Measurements from ENCODE around the gene PTGFRN.
A peak's percentile ranks its signal among the peaks of the same experiment; 100 is the strongest.

Gene PTGFRN

DNA sequence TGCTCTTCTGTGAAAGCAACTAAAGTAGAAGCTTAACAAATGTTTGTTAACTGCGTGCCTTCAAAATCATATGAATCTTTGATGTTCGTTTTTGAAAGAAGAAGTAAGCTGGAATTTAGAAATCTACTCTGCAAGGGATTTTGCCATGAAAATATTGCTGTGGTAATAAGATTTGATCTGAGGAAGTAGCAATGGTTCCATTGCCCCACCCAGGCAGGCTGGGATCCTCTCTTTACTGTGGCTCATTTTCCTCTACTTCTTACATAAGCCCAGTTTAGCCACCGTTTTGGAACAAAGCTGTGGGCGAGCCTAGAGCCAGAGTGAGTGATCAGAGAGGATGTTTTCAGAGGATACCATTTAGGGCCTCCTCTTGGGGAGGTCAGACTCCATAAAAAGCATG, 20.3 kb upstream of the PTGFRN start:
- DNase-seq: no peak

DNA sequence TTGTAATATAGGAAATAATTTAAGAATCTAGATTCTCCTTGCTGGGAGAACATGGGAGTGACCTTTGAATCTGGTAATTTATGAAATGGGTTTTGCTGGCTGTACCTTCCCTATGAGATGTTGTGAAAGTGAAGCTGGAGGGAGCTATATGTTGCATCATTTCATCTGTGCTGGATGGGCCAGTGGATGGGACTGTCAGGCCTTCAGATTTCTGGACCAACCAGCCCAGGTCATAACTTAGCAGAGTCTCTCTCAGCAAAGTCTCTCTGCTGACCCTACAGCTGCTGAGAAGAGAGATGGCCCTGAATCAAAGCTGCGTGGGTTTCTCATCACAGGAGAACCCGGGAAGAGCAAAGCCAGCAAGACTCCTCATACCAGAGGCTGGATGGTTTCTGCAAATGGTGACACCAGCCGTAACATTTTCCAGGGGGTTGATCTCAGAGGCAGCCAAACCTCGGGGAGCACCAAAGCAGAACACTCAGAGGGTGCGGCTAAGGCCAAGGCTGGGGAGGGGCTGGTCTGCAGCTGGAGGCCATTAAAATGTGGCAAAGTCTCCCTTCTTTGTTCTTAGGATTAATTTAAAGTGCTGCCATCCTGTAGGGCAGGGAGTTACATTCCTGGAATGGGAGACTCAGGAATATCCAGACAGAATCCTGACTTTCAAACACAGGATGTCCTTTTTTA, 18.2 kb upstream of the PTGFRN start:
- no peak for DNase-seq

DNA sequence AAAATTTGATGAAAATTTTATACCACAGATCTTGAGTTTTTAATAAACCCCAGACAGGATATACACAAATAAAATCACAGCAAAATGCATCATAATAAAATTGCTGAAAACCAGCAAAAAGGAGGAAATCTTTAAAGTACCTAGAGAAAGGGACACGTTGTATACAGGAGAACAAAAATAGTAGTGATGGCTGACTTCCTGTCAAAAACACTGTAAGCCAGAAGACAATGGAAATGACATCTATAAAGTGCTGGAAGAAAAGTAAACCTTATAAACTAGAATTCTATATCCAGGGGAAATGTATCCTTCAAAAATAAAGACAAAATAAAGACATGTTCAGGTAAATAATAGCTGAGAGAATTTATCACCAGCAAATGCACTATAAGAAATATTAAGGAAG, 14.6 kb upstream of the PTGFRN start:
- no peak for DNase-seq

DNA sequence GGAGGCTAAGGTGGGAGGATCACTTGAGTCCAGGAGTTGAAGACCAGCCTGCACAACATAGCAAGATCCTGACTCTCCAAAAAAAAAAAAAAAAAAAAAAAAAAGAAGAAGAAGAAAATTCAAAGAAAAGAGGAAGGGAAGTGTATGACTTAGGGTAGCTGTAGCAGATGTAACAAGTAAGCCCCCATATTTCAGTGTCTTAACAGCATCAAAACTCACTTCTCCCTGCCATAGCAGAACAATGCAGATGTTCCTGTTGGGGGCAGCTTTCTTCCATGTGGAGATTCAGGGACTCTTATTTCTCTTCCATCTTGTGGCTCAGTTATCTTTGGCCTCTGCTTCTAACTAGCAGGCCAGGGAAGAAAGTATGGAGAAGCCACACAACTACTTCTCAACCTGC, 10.2 kb upstream of the PTGFRN start:
- DNase-seq: no peak

DNA sequence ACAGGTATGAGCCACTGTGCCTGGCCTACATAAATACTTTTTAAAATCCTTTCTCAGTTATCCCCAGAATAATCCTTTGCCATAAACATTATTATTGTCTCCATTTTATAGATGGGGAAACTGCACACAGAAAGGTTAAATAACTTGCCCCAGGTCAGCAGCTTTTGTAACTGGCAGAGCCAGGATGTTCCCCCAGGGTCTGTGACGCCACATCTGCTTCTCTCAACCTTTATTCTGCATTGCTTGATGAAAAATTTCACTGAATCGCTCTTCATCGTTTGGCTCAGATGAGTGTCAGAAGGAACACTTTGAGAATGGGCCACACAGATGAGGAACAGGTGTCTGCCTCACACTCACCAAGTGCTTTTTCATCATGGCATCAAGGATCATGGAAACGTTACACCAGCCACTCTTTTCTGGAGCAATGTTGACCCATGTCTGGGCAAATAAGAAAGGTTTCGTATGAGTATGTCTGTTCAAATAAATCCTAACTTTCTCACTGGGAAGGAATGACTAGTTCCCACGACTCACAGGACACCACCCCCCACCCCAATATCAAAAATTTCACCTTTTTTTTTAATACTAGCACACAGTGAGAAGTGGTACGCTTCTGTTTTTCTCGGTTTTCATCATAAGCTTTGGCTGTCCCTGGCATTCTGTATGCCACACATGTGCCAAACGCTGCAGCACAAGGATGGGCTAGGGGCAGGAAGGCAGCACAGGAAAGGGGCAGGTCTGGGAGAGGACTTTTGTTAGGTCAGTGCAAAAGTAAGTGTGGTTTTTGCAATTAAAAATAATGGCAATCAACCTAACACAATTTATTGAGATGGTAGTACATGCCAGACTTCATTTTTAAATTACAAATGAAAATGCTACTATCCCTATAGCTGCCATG, 9.0 kb upstream of the PTGFRN start:
- no peak for DNase-seq

DNA sequence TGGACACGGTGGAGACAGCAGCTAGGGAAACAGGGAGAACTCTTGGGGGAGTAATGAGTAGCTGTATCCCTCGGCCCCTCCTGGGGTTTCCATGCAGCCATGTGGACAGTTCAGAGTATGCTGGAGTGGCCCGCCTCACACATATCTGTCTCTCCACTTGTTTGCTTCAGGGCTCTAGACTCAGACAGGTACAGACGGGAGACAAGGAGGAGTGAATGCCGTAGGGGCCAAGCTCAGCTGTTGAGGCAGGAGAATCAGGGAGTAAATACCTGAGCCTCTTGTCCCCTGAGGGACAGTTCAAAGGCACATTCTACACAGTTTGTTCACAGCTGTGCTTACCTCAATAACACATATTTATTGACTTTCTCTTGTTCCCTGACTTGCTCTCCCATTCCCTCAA, 7.7 kb upstream of the PTGFRN start:
- DNase-seq: no peak

DNA sequence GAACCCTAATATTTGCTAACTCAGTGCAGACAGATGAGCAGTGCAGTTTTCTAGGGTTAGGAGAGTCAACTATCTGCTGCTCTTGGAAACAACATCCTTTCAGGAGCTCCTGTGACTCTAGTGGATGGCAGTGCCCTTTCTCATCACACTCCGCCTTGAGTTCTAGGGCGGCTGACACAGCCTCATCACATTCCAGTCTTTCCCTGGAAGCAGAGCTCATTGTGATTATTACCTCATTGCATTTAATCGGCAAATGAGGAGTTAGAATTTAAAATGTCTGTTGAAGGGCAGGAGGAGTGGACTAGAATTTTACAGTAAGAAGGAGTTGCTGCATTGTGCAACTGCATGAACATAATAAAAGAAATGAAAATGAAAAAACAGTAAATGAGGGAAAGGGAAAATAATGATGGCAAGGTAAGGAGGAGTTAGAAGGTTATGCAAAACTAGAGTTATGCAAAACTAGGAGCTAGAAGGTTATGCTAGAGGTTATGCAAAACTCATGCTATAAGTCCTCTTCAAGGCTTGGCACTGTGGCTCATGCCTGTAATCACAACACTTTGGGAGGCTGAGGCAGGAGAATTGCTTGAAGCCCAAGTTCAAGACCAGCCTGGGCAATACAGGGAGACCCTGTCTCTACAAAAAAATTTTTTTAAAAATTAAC, 6.9 kb upstream of the PTGFRN start:
- DNase-seq: no peak

DNA sequence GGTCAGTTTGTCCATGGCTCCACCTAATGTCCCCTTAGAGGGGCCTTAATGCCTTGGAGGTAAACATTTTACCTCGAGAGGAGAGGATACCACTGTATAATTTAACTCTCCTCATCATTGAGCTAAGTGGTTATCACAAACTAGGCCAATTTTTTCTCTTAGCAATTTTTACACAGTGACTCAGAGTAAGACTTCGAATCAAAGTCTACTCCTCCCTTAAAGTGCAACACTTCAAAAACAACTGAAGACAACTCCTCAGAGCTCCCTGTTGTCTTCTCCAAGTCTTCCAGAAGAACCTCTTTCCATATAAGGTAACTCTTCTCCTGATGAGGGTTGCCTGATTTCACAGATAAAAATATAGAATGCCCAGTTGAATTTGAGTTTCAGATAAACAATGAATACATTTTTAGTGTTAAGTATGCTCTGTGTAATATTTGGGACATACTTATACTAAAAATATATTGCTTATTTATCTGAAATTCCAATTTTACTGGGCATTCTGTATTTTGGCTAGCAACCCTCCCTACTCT, 4.9 kb upstream of the PTGFRN start:
- no peak for DNase-seq

DNA sequence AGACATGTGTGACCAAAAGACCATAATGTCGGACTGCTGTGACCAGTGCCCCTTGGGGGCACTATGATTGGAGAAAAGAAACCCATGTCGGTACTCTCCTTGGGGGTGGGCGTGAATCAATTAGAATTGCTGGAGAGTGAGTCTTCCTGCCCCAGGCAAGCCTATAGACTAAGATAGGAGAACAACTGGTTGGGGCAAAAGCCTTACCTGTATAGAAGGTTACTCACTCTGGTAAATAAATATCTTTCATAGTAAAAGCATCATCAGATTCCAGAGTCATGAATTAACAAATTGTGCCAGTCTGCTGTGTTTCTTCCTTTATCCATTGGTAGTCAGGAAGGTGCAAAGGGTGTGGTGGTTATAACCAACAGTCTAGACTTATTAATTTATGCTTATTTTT, 2.9 kb upstream of the PTGFRN start:
- no peak for DNase-seq

DNA sequence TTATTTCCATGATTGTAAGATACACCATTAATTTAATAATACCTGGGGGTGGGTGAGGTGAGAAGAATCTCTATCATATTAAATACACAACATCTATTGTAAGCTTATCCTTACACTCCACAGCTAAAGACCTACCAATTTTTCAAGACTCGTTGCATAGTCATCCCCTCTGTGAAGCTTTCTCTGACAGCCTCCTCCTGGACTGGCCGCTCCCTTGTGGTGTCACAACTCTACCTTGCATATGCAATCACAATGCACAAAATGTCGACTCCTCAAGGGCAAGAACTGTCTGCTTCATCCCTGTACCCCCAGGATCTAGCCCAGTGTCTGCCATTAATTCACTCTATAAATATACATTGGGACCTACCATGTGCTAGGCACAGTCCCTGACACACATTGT, 2.4 kb upstream of the PTGFRN start:
- DNase-seq: no peak

DNA sequence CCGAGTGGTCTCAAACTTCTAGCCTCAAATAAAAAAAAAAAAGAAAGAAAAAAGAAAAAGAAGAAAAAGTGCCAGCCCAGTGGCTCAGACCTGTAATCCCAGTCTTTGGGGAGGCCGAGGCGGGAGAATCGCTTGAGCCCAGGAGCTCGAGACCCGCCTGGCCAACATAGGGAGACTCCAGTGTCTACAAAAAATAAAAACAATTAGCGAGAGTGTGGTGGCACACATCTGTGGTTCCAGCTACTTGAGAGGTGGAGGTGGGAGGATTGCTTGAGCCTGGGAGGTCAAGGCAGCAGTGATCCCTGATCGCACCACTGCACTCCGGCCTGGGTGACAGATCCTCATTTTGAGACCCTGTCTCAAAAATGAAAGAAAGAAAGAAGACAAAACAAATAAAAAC, 1.4 kb upstream of the PTGFRN start:
- DNase-seq: no peak

DNA sequence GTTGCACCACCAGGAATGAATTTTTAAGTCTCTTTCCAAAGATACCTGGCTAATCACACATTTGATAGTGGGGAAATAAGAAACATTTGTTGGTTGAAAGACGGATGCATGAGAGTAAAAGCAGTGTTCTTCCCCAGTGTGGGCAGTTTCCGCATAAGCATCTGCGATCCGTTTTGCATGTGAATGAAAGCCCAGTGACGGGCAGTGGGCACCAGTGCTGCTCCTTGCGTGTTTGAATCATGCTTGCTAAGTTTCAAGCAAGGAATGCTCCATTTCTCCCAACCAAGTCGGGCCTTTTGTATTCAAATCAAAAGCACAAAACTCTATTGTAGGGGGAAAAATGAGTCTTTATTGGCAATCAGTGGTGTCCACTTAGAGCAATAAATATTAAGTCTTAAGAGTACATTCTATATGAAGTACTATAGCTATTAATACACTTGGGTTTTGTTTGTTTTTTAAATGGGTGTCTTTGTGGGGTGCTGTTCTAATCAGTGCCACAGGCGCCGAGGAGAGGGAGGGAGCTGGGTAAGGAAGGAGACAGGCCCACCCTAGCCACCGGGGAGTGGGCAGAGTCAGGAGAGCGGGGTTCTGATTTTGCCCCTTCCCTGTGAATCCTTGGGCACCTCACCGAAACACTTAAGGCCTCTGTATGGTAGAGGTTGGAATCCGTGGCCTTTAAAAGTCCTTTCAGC, 750 bp upstream of the PTGFRN start:
- no peak for DNase-seq

DNA sequence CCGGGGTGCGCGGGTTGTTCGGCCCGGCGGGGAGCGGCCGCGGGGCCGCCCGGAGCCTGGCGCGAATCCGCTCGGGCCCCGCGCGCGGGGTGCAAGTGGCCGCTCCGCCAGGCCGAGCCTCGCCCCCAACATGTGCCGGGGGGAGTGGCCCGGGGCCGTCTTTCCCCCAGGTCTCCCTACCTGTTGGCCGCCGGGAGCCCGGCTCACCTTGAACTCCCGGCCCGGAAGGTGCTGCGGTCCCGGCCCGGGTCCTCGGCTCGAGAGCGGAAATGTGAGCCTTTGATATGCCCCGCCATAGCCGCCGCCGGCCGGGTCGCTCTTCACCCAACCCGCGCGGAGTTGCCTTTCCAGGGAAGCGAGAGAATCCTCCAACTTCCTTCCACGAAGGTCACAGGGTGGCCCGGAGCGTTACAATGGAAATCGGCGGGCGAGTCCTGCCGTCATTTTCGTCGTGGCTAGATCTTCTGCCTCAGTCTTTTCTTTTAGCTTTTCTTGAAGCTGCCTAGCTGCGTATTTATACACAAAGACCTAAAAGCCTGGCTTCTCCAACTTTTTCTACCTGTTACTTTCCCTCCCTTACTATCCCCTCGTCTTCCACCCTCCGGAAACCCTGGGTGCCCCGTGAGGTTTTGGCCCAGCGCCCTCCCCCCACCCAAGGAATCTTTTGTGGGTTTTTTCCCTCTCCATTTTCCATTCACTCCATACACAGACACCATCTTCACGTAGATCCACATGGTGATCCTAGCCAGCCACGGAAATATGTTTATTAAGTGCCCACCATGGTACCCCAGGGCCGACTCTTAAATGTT, 867 bp downstream of the PTGFRN start:
- DNase-seq: peak; percentile 64 to 65

DNA sequence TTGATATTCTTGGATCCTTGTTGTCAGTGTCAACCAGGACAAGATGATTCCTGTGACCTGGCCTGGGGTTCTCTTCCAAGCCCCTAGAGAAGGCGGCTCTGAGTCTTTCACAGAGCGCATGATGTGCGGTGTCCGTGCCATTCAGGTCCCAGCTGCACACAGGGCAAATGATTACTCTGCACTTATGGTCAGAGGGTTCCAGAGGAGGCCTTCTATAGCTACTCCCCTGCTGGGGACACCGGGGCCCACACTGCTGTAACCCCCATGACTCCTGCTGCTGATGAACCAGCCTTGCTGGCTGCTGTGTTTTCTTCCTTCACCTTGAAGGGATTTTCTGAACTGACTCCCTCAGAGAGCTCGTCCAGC, 1.5 kb downstream of the PTGFRN start:
- DNase-seq: no peak

DNA sequence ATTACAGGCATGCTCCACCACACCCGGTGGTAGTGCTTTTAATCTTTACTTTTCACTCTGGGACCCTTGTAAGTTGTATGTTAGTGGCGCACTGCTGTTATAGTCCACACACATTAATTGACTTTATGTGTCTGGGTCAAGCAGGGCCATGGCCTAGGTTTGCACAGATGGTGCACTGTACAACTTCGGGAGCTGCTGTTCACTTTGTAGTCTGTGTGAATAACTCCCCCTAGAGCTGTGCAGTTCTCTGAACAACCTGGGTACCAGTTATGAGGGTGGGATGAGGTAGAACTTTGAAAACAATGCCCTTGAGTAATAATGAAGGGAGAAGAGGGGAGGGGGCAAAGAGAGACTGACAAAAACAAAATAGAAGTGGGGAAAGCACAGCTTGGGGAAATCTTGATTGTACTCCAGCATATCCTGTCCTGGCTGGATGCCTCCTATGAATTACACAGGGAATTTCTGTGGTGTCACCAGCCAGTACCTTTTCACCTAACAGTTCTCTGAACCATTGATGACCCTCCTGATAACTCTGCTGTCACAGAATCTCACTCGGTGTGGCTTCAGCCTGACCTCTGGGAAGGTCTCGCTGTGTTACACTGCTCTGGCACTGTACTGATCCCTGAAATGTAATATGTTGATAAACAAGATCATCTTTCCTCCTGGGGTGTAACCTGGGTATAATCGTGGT, 2.2 kb downstream of the PTGFRN start:
- DNase-seq: no peak

DNA sequence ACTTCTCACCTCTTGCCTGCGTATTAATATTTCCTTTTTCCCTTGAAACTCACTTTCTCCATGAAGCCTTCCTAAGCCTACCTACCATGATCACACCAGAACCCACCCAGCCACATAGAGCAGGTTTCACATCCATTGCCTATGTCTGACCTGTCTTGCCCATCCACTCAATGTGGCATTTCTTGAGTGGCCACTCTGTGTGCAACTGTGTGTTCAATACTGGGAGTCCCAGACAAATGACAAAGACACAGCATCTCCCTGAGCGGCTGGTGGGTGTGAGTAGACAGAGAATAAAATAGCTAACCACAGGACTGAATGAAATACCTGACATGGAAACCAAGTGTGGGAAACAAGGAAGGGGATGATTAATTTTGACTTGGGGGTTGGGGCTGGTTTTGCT, 3.1 kb downstream of the PTGFRN start:
- no peak for DNase-seq

DNA sequence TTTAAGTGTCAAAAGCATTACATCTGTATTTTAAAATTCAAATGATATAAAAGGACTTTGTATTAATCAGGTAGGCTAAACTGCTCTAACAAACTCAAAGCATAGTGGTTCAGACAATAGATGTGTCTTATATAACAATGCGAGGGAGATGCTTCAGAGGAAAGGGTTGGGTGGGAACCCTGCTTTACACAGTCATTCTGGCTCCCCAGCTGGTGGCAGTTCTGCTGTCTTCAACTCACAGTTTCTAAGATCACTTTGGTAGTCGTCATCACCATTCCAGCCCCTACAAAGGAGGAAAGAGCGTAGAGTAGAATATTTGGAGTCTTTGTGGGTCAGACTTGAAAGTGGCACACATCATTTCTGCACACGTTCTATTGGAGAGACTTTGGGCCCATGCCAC, 4.2 kb downstream of the PTGFRN start:
- no peak for DNase-seq

DNA sequence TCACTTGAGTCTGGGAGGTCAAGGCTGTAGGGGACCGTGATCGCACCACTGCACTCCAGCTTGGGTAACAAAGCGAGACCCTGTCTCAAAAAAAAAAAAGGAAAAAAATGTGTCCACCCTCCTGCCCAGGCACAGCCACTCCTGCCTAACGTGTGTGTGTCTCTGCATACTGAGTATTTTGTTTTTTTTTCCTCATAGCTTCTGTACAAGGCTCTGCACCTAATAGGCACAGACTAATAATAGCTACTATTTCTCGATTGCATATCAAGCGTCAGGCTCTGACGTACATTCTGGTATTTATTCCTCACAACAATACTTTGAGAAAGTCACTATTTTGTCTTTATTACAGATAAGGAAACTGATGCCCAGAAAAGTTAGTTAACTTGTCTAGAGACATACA, 5.0 kb downstream of the PTGFRN start:
- no peak for DNase-seq

DNA sequence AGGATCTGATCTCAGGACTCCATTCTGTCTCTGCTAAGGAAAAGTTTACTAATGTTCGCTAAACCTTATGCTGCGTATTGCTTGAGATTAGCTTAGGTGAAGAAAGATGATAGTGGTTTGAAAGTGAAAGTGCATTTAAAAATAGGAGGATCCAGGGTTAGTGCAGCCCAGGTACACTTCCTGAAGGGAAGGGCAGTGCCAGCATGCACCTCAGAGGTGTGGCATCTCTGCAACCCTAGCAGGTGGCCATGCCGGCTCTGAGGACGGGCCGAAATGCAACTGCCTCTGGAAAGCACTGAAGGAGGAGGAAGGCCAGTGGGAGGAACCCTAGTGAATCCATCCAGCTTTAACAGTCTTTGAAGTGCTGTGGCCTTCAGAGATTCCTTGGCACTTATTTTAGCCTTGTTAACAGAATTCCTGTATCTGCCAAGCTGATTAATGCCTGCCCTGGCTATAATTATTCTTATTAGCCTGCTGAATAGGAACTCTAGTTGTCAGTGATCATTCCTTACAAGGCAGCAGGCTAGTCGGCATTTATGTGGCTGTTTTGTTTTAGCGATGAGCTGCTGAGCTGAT, 5.5 kb downstream of the PTGFRN start:
- DNase-seq: no peak

DNA sequence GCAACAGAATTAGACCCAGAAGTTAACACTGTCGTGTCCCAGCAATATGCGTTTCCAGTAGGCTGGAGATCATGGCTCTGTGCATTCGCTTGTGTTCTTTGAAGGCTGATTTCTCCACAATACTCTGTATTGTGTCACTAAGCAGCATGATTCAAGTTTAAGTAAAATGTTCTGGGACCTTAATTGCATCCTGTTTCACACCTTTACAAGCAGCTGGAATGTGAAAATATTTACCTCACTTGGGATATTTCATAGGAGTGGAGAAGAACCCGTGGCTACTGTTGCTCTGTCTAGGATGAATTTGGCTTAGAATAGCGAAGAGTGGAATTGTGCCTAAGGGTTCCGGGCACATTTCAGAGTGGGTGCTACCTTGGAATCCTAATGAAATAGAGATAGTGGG, 6.3 kb downstream of the PTGFRN start:
- no peak for DNase-seq

All from activated T-cell treated with anti-CD3 and anti-CD28 coated beads, Interleukin-2, amount 50 U/mL, for 48 hours (primary cell).